ENCODE data around the gene SLFN12L.

Gene SLFN12L

DNA sequence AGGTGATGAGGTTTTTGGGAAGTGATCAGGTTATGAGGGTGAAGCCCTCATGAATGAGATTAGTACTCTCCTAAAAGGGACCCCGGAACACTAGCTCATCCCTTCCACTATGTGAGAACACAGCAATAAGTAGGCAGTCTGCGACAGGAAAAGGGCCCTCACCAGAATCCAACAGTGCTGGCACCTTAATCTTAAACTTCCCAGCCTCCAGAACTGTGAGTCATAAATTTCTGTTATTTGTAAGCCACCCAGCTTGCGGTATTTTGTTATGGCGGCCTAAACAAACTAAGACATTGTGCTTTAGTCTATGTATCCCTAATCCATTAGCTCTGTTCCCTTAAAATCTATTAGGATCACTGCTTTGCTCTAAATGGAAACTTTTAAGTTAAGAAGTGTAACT lies 113.7 kb downstream of the SLFN12L start:
- DNase-seq = no peak

Data from NCI-H526 treated with DMSO at 0.1 percent for 48 hours (cell line).